ENCODE measurements around the gene CADPS2. TPM values are rescaled to one million over a fixed set of nuclear protein-coding genes. Genes with fewer than 3 reads are reported as not detected.

The CADPS2 gene
- total and polyA plus RNA-seq, 2 of the 4 experiments (the other 2 are of a cell fraction), result 0.10 to 0.54 TPM

DNA sequence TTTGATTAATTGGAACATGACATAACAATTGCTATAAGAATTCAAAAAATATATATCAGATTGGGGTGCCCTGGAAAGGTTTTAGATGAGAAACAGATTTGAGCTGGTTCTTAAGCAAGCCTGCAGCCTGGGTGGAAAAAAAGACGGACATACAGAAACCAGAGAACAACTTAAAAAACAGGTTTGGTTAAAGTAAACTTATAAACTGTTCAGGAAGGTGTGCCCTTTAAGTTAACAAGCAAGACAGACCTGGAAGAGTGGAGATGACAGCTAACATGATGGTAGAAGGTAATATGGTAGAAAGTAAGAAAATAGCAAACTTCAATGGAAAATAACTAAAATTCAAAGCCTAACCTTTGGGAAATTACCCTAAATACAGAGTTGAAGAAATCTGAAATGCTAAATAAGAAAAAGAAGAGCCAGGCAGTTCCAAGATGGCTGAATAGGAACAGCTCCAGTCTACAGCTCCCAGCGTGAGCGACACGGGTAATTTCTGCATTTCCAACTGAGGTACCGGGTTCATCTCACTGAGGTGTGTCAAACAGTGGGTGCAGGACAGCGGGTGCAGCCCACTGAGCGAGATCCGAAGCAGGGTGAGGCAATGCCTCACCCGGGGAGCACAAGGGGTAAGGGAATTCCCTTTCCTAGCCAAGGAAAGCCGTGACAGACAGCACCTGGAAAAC lies 52.2 kb downstream of the CADPS2 start:
- H3K79me1 ChIP-seq (ENCODE audit: low read depth in 1 of 2, low read length in 2 of 2), result no peaks in the 10 kb centered on the region
- ChIA-PET CTCF (no interaction called here), POLR2A (ENCODE audit: unreplicated experiment) (no interaction called here)
- H2BK20ac ChIP-seq (ENCODE audit: low read depth, low read length), result no peak overlapping the region
- H3K9me1 ChIP-seq (ENCODE audit: insufficient read depth, low read length), result no peaks in the 10 kb centered on the region
- no peak for TF ChIP-seq CEBPB (IDR thresholded peaks at IDR 0.05; ENCODE audit: low read depth, low read length)
- no peaks in the 10 kb centered on the region for H3K27me3 ChIP-seq (ENCODE audit: control insufficient read depth, insufficient read depth, low read length)
- H3K4me3 ChIP-seq (ENCODE audit: insufficient read depth, low read depth, low read length), result no peak overlapping the region
- no peak overlapping the region for H2AFZ ChIP-seq (replicated peaks; ENCODE audit: low read length, poor library complexity)
- H3K36me3 ChIP-seq (ENCODE audit: control insufficient read depth, insufficient read depth, low read length), result no peaks in the 10 kb centered on the region
- H3K27ac ChIP-seq (ENCODE audit: insufficient read depth, low read length), result no peak overlapping the region
- H3K23ac ChIP-seq (ENCODE audit: low read depth, low read length), result no peak overlapping the region
- H2AK9ac ChIP-seq (replicated peaks; ENCODE audit: low read depth, low read length, poor library complexity), result no peak overlapping the region
- ATAC-seq (ENCODE audit: low read depth) (no peak), DNase-seq (no peak)
- no peaks in the 10 kb centered on the region for H4K20me1 ChIP-seq (ENCODE audit: insufficient read depth, low read length)
- no peak overlapping the region for H4K91ac ChIP-seq (ENCODE audit: insufficient read depth, low read depth, low read length)
- H3K14ac ChIP-seq (replicated peaks; ENCODE audit: low read depth, low read length), result no peak overlapping the region
- H3K56ac ChIP-seq (ENCODE audit: extremely low read depth, insufficient read depth, low read length), result no peak overlapping the region
- no peak overlapping the region for H4K8ac ChIP-seq (ENCODE audit: low read depth in 2 of 2, low read length in 2 of 2)
- H3K4ac ChIP-seq (ENCODE audit: low read depth, low read length), result no peak overlapping the region
- BruUV-seq (replicated peaks), result no TSS peak
- in situ Hi-C loops (cut with MboI; ENCODE audit: low sequenced_read_pairs), result no loop called here
- dilution Hi-C loops (cut with HindIII; ENCODE audit: low sequenced_read_pairs, unreplicated experiment), result no loop called here
- no peak overlapping the region for H2BK120ac ChIP-seq (ENCODE audit: low read depth, low read length)
- no peak overlapping the region for H3K9ac ChIP-seq (ENCODE audit: low read depth, low read length)
- H3K9me3 ChIP-seq (ENCODE audit: control insufficient read depth, insufficient read depth, low read length), result no peaks in the 10 kb centered on the region; the same call in 1 of the 2 replicates
- H4K5ac ChIP-seq (ENCODE audit: low read depth, low read length), result no peak overlapping the region
- no peak overlapping the region for H3K4me2 ChIP-seq (ENCODE audit: low read depth, low read length)
- no peak overlapping the region for H2BK15ac ChIP-seq (ENCODE audit: low read depth, low read length)
- H2AK5ac ChIP-seq (ENCODE audit: low read depth, low read length), result no peak overlapping the region
- WGBS, 2 experiments (ENCODE audit: extremely low coverage in 2 of 2, insufficient read length in 1 of 2), result 78% methylated on average over 4 of the region's 10 CpGs; no CpG with 5 or more reads in 1 of the 2 experiments
- H3K18ac ChIP-seq (ENCODE audit: low read depth, low read length), result no peak overlapping the region
- intact Hi-C loops (cut with micrococcal nuclease), result no loop called here
- H2BK5ac ChIP-seq (ENCODE audit: low read depth, low read length, poor library complexity, severe bottlenecking), result no peak overlapping the region
- H3K4me1 ChIP-seq (ENCODE audit: control insufficient read depth, insufficient read depth, low read length), result no peaks in the 10 kb centered on the region
